K562 (cell line): ENCODE results near the gene KLHL22.

ENCODE experiments used
- EP400 ChIP-seq: fragments of 450-650 bp; IDR thresholded peaks from 2 replicates; pipeline ENCODE4 v1.6.1; 2017; ENCODE audit warnings: antibody characterized with exemption, mild to moderate bottlenecking, moderate library complexity
- FOXP1 ChIP-seq: sonication (generic); formaldehyde crosslinking; IDR thresholded peaks from 2 replicates; pipeline ENCODE4 v1.8.0; 2022; ENCODE audit warnings: mild to moderate bottlenecking, missing genetic modification reagents
- RAD51 ChIP-seq: fragments of 450-650 bp; IDR thresholded peaks from 2 replicates; pipeline ENCODE4 v1.7.1; 2016; ENCODE audit warnings: low read depth, mild to moderate bottlenecking, borderline replicate concordance
- ZNF263 ChIP-seq: sonication (generic); formaldehyde crosslinking; IDR thresholded peaks from 2 replicates; pipeline ENCODE4 v1.8.0; 2022; ENCODE audit warnings: mild to moderate bottlenecking, missing genetic modification reagents, borderline replicate concordance
- TF ChIP-seq, protein P1 (sequence below), 3 experiments: IDR thresholded peaks in 2 of 3; conservative IDR thresholded peaks in 1 of 3; 2 replicates each; pipeline ENCODE4 v1.5.1; 2011 to 2012; ENCODE audit warnings: low read length in 3 of 3, mild to moderate bottlenecking in 3 of 3, control low read depth in 2 of 3, improper control_type of control experiment in 1 of 3, inconsistent platforms in 1 of 3, low read depth in 1 of 3, mixed read lengths in 1 of 3, moderate library complexity in 1 of 3; ENCODE audit not compliant: insufficient read depth in 2 of 3
- TF ChIP-seq, protein P2 (sequence below): sonication (generic); formaldehyde crosslinking; IDR thresholded peaks from 2 replicates; pipeline ENCODE4 v1.8.0; 2022; ENCODE audit warnings: mild to moderate bottlenecking, low read depth, missing genetic modification reagents
- TF ChIP-seq, protein P3 (sequence below): fragments of 450-650 bp; IDR thresholded peaks from 2 replicates; pipeline ENCODE4 v1.6.1; 2018; ENCODE audit not compliant: partially characterized antibody
- TF ChIP-seq, protein P4 (sequence below): sonication (generic); formaldehyde crosslinking; IDR thresholded peaks from 2 replicates; pipeline ENCODE4 v1.9.0; 2022; ENCODE audit warnings: mild to moderate bottlenecking, missing genetic modification reagents
- TF ChIP-seq, protein P5 (sequence below), 2 experiments: fragments of 450-650 bp in 1 of 2; IDR thresholded peaks; 2 replicates each; pipeline ENCODE4 v1.6.1; 2011 to 2017; ENCODE audit warnings: low read depth in 2 of 2, antibody characterized with exemption in 1 of 2, borderline replicate concordance in 1 of 2, low read length in 1 of 2, mild to moderate bottlenecking in 1 of 2, mixed read lengths in 1 of 2; ENCODE audit not compliant: control insufficient read depth in 1 of 2
- TF ChIP-seq, protein P6 (sequence below): sonication (generic); formaldehyde crosslinking; IDR thresholded peaks from 2 replicates; pipeline ENCODE4 v1.8.0; 2023; ENCODE audit warnings: mild to moderate bottlenecking, missing genetic modification reagents

DNA sequence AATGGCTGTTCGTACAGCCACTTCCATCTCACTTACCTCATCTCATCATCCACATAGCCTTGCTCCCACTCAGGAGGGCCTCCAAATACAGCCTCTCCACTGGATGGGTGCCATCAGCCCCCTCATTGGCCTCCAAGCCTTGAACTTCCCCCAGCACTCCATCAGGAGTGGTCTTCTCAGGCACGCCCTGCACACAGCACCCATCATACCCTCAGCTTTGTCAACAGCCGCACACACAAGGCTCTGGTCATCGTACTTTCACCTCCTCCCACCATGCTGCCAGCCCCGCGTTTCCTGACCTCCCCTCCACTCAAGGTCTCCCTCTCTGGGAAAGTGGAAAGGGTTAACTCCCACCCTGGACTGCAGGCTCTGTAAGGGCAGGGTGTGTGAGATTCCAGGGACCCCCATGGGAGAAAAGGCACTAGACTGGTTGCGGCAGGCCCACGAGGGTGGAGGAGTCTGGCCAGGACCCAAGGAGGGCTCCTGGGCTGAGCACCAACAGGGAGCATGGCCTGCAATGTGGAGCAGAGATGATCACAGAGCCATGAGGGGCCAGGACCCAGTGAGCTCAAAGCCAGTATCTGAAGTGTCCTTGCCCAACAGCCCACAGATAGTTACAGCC is 37.0 kb downstream of the KLHL22 start:
- TF ChIP-seq RAD51, result no peak
- no peak for TF ChIP-seq EP400
- peak; percentile 80 for TF ChIP-seq ZNF263
- TF ChIP-seq, protein P1, sequence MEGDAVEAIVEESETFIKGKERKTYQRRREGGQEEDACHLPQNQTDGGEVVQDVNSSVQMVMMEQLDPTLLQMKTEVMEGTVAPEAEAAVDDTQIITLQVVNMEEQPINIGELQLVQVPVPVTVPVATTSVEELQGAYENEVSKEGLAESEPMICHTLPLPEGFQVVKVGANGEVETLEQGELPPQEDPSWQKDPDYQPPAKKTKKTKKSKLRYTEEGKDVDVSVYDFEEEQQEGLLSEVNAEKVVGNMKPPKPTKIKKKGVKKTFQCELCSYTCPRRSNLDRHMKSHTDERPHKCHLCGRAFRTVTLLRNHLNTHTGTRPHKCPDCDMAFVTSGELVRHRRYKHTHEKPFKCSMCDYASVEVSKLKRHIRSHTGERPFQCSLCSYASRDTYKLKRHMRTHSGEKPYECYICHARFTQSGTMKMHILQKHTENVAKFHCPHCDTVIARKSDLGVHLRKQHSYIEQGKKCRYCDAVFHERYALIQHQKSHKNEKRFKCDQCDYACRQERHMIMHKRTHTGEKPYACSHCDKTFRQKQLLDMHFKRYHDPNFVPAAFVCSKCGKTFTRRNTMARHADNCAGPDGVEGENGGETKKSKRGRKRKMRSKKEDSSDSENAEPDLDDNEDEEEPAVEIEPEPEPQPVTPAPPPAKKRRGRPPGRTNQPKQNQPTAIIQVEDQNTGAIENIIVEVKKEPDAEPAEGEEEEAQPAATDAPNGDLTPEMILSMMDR (IDR thresholded peaks at IDR 0.05 in 2 of 3, conservative IDR thresholded peaks at IDR 0.05 in 1 of 3; ENCODE audit: insufficient read depth in 2 of 3, low read depth in 1 of 3, low read length in 3 of 3), result no peak
- TF ChIP-seq, protein P2, sequence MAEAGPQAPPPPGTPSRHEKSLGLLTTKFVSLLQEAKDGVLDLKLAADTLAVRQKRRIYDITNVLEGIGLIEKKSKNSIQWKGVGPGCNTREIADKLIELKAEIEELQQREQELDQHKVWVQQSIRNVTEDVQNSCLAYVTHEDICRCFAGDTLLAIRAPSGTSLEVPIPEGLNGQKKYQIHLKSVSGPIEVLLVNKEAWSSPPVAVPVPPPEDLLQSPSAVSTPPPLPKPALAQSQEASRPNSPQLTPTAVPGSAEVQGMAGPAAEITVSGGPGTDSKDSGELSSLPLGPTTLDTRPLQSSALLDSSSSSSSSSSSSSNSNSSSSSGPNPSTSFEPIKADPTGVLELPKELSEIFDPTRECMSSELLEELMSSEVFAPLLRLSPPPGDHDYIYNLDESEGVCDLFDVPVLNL (CRISPR knock-in tag), result no peak
- no peak for TF ChIP-seq FOXP1 (CRISPR knock-in tag)
- TF ChIP-seq, protein P3, sequence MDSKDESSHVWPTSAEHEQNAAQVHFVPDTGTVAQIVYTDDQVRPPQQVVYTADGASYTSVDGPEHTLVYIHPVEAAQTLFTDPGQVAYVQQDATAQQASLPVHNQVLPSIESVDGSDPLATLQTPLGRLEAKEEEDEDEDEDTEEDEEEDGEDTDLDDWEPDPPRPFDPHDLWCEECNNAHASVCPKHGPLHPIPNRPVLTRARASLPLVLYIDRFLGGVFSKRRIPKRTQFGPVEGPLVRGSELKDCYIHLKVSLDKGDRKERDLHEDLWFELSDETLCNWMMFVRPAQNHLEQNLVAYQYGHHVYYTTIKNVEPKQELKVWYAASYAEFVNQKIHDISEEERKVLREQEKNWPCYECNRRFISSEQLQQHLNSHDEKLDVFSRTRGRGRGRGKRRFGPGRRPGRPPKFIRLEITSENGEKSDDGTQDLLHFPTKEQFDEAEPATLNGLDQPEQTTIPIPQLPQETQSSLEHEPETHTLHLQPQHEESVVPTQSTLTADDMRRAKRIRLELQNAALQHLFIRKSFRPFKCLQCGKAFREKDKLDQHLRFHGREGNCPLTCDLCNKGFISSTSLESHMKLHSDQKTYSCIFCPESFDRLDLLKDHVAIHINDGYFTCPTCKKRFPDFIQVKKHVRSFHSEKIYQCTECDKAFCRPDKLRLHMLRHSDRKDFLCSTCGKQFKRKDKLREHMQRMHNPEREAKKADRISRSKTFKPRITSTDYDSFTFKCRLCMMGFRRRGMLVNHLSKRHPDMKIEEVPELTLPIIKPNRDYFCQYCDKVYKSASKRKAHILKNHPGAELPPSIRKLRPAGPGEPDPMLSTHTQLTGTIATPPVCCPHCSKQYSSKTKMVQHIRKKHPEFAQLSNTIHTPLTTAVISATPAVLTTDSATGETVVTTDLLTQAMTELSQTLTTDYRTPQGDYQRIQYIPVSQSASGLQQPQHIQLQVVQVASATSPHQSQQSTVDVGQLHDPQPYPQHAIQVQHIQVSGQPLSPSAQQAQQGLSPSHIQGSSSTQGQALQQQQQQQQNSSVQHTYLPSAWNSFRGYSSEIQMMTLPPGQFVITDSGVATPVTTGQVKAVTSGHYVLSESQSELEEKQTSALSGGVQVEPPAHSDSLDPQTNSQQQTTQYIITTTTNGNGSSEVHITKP, result no peak
- TF ChIP-seq, protein P4, sequence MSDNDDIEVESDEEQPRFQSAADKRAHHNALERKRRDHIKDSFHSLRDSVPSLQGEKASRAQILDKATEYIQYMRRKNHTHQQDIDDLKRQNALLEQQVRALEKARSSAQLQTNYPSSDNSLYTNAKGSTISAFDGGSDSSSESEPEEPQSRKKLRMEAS (CRISPR knock-in tag), result no peak
- TF ChIP-seq, protein P5, sequence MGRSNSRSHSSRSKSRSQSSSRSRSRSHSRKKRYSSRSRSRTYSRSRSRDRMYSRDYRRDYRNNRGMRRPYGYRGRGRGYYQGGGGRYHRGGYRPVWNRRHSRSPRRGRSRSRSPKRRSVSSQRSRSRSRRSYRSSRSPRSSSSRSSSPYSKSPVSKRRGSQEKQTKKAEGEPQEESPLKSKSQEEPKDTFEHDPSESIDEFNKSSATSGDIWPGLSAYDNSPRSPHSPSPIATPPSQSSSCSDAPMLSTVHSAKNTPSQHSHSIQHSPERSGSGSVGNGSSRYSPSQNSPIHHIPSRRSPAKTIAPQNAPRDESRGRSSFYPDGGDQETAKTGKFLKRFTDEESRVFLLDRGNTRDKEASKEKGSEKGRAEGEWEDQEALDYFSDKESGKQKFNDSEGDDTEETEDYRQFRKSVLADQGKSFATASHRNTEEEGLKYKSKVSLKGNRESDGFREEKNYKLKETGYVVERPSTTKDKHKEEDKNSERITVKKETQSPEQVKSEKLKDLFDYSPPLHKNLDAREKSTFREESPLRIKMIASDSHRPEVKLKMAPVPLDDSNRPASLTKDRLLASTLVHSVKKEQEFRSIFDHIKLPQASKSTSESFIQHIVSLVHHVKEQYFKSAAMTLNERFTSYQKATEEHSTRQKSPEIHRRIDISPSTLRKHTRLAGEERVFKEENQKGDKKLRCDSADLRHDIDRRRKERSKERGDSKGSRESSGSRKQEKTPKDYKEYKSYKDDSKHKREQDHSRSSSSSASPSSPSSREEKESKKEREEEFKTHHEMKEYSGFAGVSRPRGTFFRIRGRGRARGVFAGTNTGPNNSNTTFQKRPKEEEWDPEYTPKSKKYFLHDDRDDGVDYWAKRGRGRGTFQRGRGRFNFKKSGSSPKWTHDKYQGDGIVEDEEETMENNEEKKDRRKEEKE (IDR thresholded peaks at IDR 0.05; ENCODE audit: borderline replicate concordance in 1 of 2, control insufficient read depth in 1 of 2, low read depth in 2 of 2, low read length in 1 of 2), result no peak
- TF ChIP-seq, protein P6, sequence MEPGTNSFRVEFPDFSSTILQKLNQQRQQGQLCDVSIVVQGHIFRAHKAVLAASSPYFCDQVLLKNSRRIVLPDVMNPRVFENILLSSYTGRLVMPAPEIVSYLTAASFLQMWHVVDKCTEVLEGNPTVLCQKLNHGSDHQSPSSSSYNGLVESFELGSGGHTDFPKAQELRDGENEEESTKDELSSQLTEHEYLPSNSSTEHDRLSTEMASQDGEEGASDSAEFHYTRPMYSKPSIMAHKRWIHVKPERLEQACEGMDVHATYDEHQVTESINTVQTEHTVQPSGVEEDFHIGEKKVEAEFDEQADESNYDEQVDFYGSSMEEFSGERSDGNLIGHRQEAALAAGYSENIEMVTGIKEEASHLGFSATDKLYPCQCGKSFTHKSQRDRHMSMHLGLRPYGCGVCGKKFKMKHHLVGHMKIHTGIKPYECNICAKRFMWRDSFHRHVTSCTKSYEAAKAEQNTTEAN, result no peak
